SK-N-SH (cell line): ENCODE data around the gene ETV6. TPM values are rescaled to one million over a fixed set of nuclear protein-coding genes. Genes with fewer than 3 reads are reported as not detected.

Experiments used
- CTCF ChIA-PET: fragments of 300-600, 350-600 bp; formaldehyde crosslinking; extraction: SDS; loops from one replicate; lab custom pipeline; 2021; lab: Yijun Ruan, JAX
- POLR2A ChIA-PET: fragments of 350-600 bp; sonication (Branson Sonifier 250); formaldehyde crosslinking; extraction: SDS; loops from one replicate; lab custom pipeline; 2020; ENCODE audit warnings: antibody characterized with exemption, inconsistent platforms; lab: Yijun Ruan, JAX
- DNase-seq: peaks from one replicate; pipeline ENCODE4 v3.0.0; 2012
- H2AFZ ChIP-seq: fragments of 200-600 bp; sonication (generic); 2 replicates; pipeline ENCODE4 v1.8.1; 2016; ENCODE audit warnings: antibody characterized with exemption, mild to moderate bottlenecking, low read depth
- H3F3A ChIP-seq: fragments of 200-600 bp; sonication (generic); replicated peaks from 2 replicates; pipeline ENCODE3; 2016; ENCODE audit warnings: antibody characterized with exemption, mild to moderate bottlenecking; ENCODE audit not compliant: insufficient read depth
- H3K27ac ChIP-seq, 2 experiments: fragments of 200-500 bp in 1 of 2; fragments of 200-600 bp in 1 of 2; sonication (Bioruptor generic) in 1 of 2; sonication (generic), shearing (Covaris generic) in 1 of 2; 2 replicates each; pipeline versions ENCODE4 v1.5.1 to v1.6.1; 2014 to 2016; ENCODE audit warnings: low read depth in 2 of 2, inconsistent platforms in 1 of 2, low read length in 1 of 2, mild to moderate bottlenecking in 1 of 2, mixed read lengths in 1 of 2
- H3K27me3 ChIP-seq: fragments of 200-600 bp; sonication (generic), shearing (Covaris generic); 2 replicates; pipeline ENCODE4 v1.6.1; 2016; ENCODE audit warnings: mixed run types; ENCODE audit not compliant: insufficient read depth
- H3K36me3 ChIP-seq, 2 experiments: fragments of 200-500 bp in 1 of 2; fragments of 200-600 bp in 1 of 2; sonication (Bioruptor generic) in 1 of 2; sonication (generic) in 1 of 2; replicated peaks in 1 of 2; 2 replicates each; pipeline versions ENCODE3 to v1.5.1; 2014 to 2016; ENCODE audit warnings: low read length in 1 of 2, mild to moderate bottlenecking in 1 of 2; ENCODE audit not compliant: insufficient read depth in 2 of 2, control insufficient read depth in 1 of 2
- H3K4me1 ChIP-seq, 2 experiments: fragments of 200-500 bp in 1 of 2; fragments of 200-600 bp in 1 of 2; sonication (Bioruptor generic) in 1 of 2; sonication (generic), shearing (Covaris generic) in 1 of 2; 2 replicates each; pipeline versions ENCODE4 v1.5.1 to v1.6.1; 2014 to 2016; ENCODE audit warnings: low read depth in 1 of 2, low read length in 1 of 2, mixed run types in 1 of 2; ENCODE audit not compliant: insufficient read depth in 2 of 2, control insufficient read depth in 1 of 2
- H3K4me2 ChIP-seq: fragments of 200-600 bp; sonication (generic), shearing (Covaris generic); 2 replicates; pipeline ENCODE4 v1.6.1; 2017; ENCODE audit warnings: mixed run types
- H3K4me3 ChIP-seq, 2 experiments: fragments of 200-500 bp in 1 of 2; fragments of 200-600 bp in 1 of 2; sonication (Bioruptor generic) in 1 of 2; sonication (generic), shearing (Covaris generic) in 1 of 2; 2 replicates each; pipeline versions ENCODE4 v1.5.1 to v1.8.1; 2014 to 2016; ENCODE audit warnings: low read depth in 2 of 2, inconsistent platforms in 1 of 2, low read length in 1 of 2, mild to moderate bottlenecking in 1 of 2, mixed read lengths in 1 of 2, moderate library complexity in 1 of 2
- H3K79me2 ChIP-seq: fragments of 200-600 bp; sonication (generic); 2 replicates; pipeline ENCODE4 v1.8.1; 2017; ENCODE audit warnings: mild to moderate bottlenecking; ENCODE audit not compliant: insufficient read depth
- H3K9ac ChIP-seq: fragments of 200-600 bp; sonication (generic); 2 replicates; pipeline ENCODE4 v1.6.1; 2017; ENCODE audit warnings: mixed run types
- H3K9me2 ChIP-seq: fragments of 200-600 bp; sonication (generic); 2 replicates; pipeline ENCODE4 v1.6.1; 2017; ENCODE audit warnings: mixed run types
- H3K9me3 ChIP-seq: fragments of 200-600 bp; sonication (generic); 2 replicates; pipeline ENCODE4 v1.6.1; 2017; ENCODE audit warnings: mixed run types, mild to moderate bottlenecking, moderate library complexity
- H4K20me1 ChIP-seq: fragments of 200-600 bp; sonication (generic); 2 replicates; pipeline ENCODE4 v1.6.1; 2017; ENCODE audit warnings: mild to moderate bottlenecking, mixed run types; ENCODE audit not compliant: insufficient read depth
- CHD2 ChIP-seq: fragments of 150-350 bp; IDR thresholded peaks from 2 replicates; pipeline ENCODE4 v1.6.1; 2018; ENCODE audit warnings: low read length; ENCODE audit not compliant: partially characterized antibody
- ELF1 ChIP-seq: IDR thresholded peaks from 2 replicates; pipeline ENCODE4 v1.4.0; 2012
- EP300 ChIP-seq, 2 experiments: IDR thresholded peaks; 2 replicates each; pipeline versions ENCODE4 v1.4.0 to v1.6.1; 2012; ENCODE audit warnings: borderline replicate concordance in 1 of 2, low read depth in 1 of 2, low read length in 1 of 2
- EZH2phosphoT487 ChIP-seq: fragments of 200-600 bp; sonication (generic); IDR thresholded peaks from 2 replicates; pipeline ENCODE4 v1.6.1; 2017; ENCODE audit warnings: low read depth, mixed run types, mild to moderate bottlenecking, antibody characterized with exemption, moderate library complexity, borderline replicate concordance
- FOXJ3 ChIP-seq: sonication (generic); formaldehyde crosslinking; IDR thresholded peaks from 2 replicates; pipeline ENCODE4 v1.5.1; 2020; ENCODE audit warnings: mild to moderate bottlenecking, missing genetic modification reagents
- GABPA ChIP-seq: IDR thresholded peaks from 2 replicates; pipeline ENCODE4 v1.4.0; 2012; ENCODE audit warnings: low read depth, mild to moderate bottlenecking
- IRF3 ChIP-seq: fragments of 150-350 bp; IDR thresholded peaks from 2 replicates; pipeline ENCODE4 v1.6.1; 2016; ENCODE audit warnings: mild to moderate bottlenecking, low read depth, low read length
- MXI1 ChIP-seq: IDR thresholded peaks from 2 replicates; pipeline ENCODE4 v1.6.1; 2012; ENCODE audit warnings: mild to moderate bottlenecking, low read depth, low read length, improper control_type of control experiment
- PBX3 ChIP-seq: IDR thresholded peaks from 2 replicates; pipeline ENCODE4; 2012
- POLR2AphosphoS5 ChIP-seq: IDR thresholded peaks from 2 replicates; pipeline ENCODE4 v1.6.1; 2012; ENCODE audit warnings: low read depth, low read length
- RAD21 ChIP-seq: IDR thresholded peaks from 2 replicates; pipeline ENCODE4 v1.6.1; 2012; ENCODE audit warnings: mild to moderate bottlenecking, low read length
- REST ChIP-seq: IDR thresholded peaks from 2 replicates; pipeline ENCODE4 v1.6.1; 2012; ENCODE audit warnings: mild to moderate bottlenecking, low read depth, low read length, moderate library complexity
- RXRA ChIP-seq: IDR thresholded peaks from 2 replicates; pipeline ENCODE4 v1.4.0; 2012; ENCODE audit warnings: low read depth, mild to moderate bottlenecking, borderline replicate concordance
- SIN3A ChIP-seq: IDR thresholded peaks from 2 replicates; pipeline ENCODE4 v1.6.1; 2012; ENCODE audit warnings: low read depth, mild to moderate bottlenecking, low read length, moderate library complexity, borderline replicate concordance
- SMC3 ChIP-seq: IDR thresholded peaks from 2 replicates; pipeline ENCODE4 v1.6.1; 2012; ENCODE audit warnings: low read depth, low read length, improper control_type of control experiment
- TAF1 ChIP-seq: IDR thresholded peaks from 2 replicates; pipeline ENCODE4 v1.6.1; 2012; ENCODE audit warnings: low read depth, mild to moderate bottlenecking, low read length, moderate library complexity, borderline replicate concordance
- TEAD4 ChIP-seq: IDR thresholded peaks from 2 replicates; pipeline ENCODE4 v1.4.0; 2012; ENCODE audit warnings: mild to moderate bottlenecking, borderline replicate concordance; ENCODE audit not compliant: insufficient read depth
- USF1 ChIP-seq: IDR thresholded peaks from 2 replicates; pipeline ENCODE4 v1.4.0; 2012; ENCODE audit warnings: low read depth, borderline replicate concordance
- USF2 ChIP-seq: fragments of 150-350 bp; IDR thresholded peaks from 2 replicates; pipeline ENCODE4 v1.6.1; 2017; ENCODE audit warnings: antibody characterized with exemption, low read length, low read depth, borderline replicate concordance
- ZBTB33 ChIP-seq: IDR thresholded peaks from 2 replicates; pipeline ENCODE4 v1.4.0; 2012; ENCODE audit warnings: low read depth, borderline replicate concordance
- WGBS: methylation state at CpG from one replicate; pipeline ENCODE4 v1.1.6; 2017; ENCODE audit warnings: low lambda C conversion rate; 5-methylcytosine and 5-hydroxymethylcytosine counted together
- polyA plus RNA-seq, 3 experiments: library from polyadenylated mRNA; depleted of rRNA; stranded (reverse); fragments of >200 nt; gene quantifications; 2 replicates each; pipeline ENCODE4 v1.2.3, GENCODE V29; 2012

Gene ETV6
- polyA plus RNA-seq, 1 of the 3 experiments (the other 2 are of a cell fraction), result 4.0 TPM

- H3K79me2 ChIP-seq, result peaks cover 88% of the 10 kb centered on the region
- no peaks in the 10 kb centered on the region for H3K9me2 ChIP-seq
- H3K9ac ChIP-seq, result no peak overlapping the region
- no peak for DNase-seq
- no peak overlapping the region for H3K4me3 ChIP-seq
- WGBS, result 91% methylated on average over 2 of the region's 2 CpGs
- peaks cover 39% of the 10 kb centered on the region for H4K20me1 ChIP-seq
- H3K27me3 ChIP-seq, result no peaks in the 10 kb centered on the region
- no peaks in the 10 kb centered on the region for H3K9me3 ChIP-seq
- H3K27ac ChIP-seq, result no peak overlapping the region
- no peak overlapping the region for H3K4me2 ChIP-seq
- H3K4me1 ChIP-seq, result peaks cover 4 to 28% of the 10 kb centered on the region in 2 experiments; a peak in 3 of 4 replicates
- no peaks in the 10 kb centered on the region for H3K36me3 ChIP-seq
- no peaks in the 10 kb centered on the region for H3F3A ChIP-seq
- ChIA-PET CTCF (interaction anchor here (1.0 to 1.7 kb wide), 3 partner anchors 8 to 349 kb away, joined by 3 to 5 read pairs (median 3); no protein-coding TSS in a partner anchor), POLR2A (no interaction called here)
- no peak overlapping the region for H2AFZ ChIP-seq
- no peak for TF ChIP-seq EZH2phosphoT487
- TF ChIP-seq SIN3A, result no peak
- TF ChIP-seq MXI1, result no peak
- TF ChIP-seq RXRA, result no peak
- no peak for TF ChIP-seq USF2
- TF ChIP-seq PBX3, result no peak
- no peak for TF ChIP-seq TEAD4
- TF ChIP-seq EP300 (IDR thresholded peaks at IDR 0.05; ENCODE audit: borderline replicate concordance in 1 of 2, low read depth in 1 of 2, low read length in 1 of 2), result no peak
- no peak for TF ChIP-seq ELF1
- TF ChIP-seq CHD2, result no peak
- TF ChIP-seq SMC3, result no peak
- no peak for TF ChIP-seq GABPA
- no peak for TF ChIP-seq FOXJ3
- no peak for TF ChIP-seq USF1
- no peak for TF ChIP-seq RAD21
- no peak for TF ChIP-seq TAF1
- no peak for TF ChIP-seq POLR2AphosphoS5
- no peak for TF ChIP-seq IRF3
- no peak for TF ChIP-seq ZBTB33
- TF ChIP-seq REST, result no peak
These were observed 36.2 kb downstream of the ETV6 start for GRCh38 chr12:11685716-11686115.
